ENCODE measurements around the gene RNU6-1. TPM values are rescaled to one million over a fixed set of nuclear protein-coding genes. Genes with fewer than 3 reads are reported as not detected.

RNU6-1 gene
- polyA plus RNA-seq, 1 experiment = not detected

DNA sequence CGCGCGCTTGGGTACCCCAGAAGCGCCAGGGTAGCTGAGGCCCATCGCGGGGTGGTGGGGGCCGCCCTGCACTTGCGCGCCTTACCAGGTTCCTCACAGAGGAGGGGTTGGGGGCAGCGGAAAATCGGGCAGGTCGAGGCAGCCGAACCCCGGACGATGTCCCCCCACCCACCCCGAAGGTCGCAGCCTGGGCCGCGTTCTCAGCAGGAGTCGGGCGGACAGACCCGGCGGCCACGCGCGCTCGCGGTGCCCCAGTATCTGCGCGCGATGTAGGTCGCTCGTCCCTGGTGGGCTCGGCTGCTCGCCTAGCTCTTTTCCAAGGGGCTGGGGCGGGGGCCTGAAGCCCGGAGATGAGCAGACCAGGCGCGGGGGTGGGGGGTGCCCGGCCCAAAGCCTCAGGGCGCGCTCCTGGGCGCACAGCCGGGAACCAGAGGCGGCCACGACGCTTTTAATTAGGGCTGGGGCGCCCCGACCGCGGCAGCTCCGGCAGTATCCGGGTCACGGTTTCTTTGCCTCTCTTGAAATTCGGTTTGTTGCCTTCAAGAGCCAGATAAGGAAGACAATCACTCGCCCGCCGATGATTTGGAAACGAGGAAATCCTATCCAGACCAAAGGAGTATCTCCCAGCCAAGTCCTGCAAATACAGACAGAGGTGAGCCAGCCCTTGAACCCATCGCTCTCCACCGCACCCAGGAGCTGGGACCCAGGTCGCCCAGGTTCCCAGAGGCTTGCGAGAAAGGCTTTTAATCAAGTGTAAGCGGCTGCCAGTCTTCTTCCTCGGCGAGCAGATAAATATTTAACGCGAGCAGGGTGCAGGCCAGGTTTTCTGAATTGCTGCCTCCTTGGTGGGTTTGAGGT is 10.0 kb downstream of the RNU6-1 start:
- Histone ChIP-seq H3K9me3 (ENCODE audit: control insufficient read depth, insufficient read depth, low read length) (peaks cover 13% of the 10 kb centered on the region; the same call in 1 of the 2 replicates), H3K27me3 (ENCODE audit: control insufficient read depth, insufficient read depth, low read length) (peaks cover 92% of the 10 kb centered on the region), H3K27ac (ENCODE audit: low read depth, low read length) (no peak overlapping the region), H3K4me3 (ENCODE audit: low read depth, low read length) (no peak overlapping the region)
- DNase-seq (ENCODE audit: low read depth, low spot score) = no peak
- CTCF ChIA-PET = interaction anchor here (2.2 kb wide), 1 partner anchor 373 kb away, joined by 7 read pairs; no protein-coding TSS in a partner anchor
- POLR2A ChIA-PET = no interaction called here
- TF ChIP-seq, protein P1, sequence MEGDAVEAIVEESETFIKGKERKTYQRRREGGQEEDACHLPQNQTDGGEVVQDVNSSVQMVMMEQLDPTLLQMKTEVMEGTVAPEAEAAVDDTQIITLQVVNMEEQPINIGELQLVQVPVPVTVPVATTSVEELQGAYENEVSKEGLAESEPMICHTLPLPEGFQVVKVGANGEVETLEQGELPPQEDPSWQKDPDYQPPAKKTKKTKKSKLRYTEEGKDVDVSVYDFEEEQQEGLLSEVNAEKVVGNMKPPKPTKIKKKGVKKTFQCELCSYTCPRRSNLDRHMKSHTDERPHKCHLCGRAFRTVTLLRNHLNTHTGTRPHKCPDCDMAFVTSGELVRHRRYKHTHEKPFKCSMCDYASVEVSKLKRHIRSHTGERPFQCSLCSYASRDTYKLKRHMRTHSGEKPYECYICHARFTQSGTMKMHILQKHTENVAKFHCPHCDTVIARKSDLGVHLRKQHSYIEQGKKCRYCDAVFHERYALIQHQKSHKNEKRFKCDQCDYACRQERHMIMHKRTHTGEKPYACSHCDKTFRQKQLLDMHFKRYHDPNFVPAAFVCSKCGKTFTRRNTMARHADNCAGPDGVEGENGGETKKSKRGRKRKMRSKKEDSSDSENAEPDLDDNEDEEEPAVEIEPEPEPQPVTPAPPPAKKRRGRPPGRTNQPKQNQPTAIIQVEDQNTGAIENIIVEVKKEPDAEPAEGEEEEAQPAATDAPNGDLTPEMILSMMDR (IDR thresholded peaks at IDR 0.05; ENCODE audit: low read depth, low read length) = no peak

DNA sequence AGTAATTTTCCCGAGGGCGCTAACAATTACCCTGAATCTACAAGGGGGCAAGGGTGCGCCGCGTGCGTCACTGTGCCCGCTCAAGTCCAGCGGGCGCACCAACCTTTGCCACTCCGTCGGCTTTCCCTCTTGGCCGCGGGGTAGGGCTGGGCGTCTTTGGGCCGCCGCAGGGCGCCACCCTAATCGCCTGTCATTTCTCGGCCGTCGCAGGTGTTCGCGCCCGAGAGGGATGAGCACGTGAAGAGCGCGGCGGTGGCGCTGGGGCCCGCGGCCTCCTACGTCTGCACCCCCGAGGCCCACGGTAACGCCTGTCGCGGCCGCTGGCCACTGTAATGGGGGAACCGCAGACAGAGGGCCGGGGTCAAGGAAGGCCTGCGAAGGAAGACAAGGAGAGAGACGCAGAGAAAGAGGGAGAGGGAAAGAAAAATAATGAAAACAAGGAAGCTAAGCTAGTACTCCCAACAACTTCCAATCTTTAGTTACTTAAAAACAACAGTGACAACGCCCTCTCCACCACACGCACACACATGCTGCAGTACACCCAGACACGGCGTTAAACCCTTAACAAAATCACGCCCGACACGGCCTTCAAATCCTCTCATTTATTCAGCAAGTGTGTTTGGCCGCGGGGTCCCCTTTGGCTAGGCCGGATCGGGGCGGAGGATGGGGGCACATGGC is 10.7 kb downstream of the RNU6-1 start:
- CTCF ChIA-PET = no interaction called here
- Histone ChIP-seq H3K27me3 (ENCODE audit: control insufficient read depth, insufficient read depth, low read length) (peaks cover 92% of the 10 kb centered on the region), H3K27ac (ENCODE audit: low read depth, low read length) (no peak overlapping the region), H3K9me3 (ENCODE audit: control insufficient read depth, insufficient read depth, low read length) (peaks cover 10% of the 10 kb centered on the region; the same call in 1 of the 2 replicates), H3K4me3 (ENCODE audit: low read depth, low read length) (no peak overlapping the region)
- POLR2A ChIA-PET = no interaction called here
- TF ChIP-seq, protein P1 (IDR thresholded peaks at IDR 0.05; ENCODE audit: low read depth, low read length) = no peak
- no peak for DNase-seq (ENCODE audit: low read depth, low spot score)

DNA sequence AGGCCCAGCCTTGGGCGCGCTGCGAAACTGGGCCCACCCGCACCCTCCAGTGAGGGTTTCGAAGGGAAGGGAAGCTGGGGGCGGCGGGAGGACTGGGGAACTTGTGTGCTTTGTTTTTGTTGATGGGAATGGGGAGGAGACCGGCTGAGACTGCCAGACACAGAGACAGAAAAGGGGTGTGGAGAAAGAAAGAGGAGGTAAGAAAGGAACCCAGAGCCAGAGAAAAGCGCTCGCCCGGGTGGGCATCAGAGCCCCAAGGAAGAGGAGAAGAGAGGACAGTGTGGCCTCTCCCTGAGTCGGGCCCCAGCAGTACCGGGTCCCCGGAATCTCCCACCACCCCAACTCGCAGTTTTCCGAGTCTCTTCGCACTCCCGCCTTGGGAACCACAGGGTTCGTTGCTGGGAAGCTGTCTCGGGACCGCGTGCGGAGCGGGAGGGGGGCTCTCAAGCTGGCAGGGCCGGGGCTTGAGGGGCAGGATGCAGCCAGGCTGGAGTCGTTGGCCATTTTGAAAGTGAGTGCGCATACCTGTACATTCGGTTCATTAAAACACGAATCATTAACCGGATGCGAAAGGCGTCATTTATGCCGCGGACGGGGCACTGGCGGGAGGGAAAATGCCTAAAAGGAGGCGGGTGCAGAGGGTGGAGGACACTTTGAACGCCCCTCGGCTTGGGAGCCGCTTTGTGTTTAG is 11.4 kb downstream of the RNU6-1 start:
- peaks cover 10% of the 10 kb centered on the region; the same call in 1 of the 2 replicates for H3K9me3 ChIP-seq (ENCODE audit: control insufficient read depth, insufficient read depth, low read length)
- ChIA-PET CTCF (no interaction called here), POLR2A (no interaction called here)
- H3K27ac ChIP-seq (ENCODE audit: low read depth, low read length) = no peak overlapping the region
- H3K4me3 ChIP-seq (ENCODE audit: low read depth, low read length) = no peak overlapping the region
- TF ChIP-seq, protein P1 (IDR thresholded peaks at IDR 0.05; ENCODE audit: low read depth, low read length) = no peak
- H3K27me3 ChIP-seq (ENCODE audit: control insufficient read depth, insufficient read depth, low read length) = peaks cover 92% of the 10 kb centered on the region
- no peak for DNase-seq (ENCODE audit: low read depth, low spot score)

DNA sequence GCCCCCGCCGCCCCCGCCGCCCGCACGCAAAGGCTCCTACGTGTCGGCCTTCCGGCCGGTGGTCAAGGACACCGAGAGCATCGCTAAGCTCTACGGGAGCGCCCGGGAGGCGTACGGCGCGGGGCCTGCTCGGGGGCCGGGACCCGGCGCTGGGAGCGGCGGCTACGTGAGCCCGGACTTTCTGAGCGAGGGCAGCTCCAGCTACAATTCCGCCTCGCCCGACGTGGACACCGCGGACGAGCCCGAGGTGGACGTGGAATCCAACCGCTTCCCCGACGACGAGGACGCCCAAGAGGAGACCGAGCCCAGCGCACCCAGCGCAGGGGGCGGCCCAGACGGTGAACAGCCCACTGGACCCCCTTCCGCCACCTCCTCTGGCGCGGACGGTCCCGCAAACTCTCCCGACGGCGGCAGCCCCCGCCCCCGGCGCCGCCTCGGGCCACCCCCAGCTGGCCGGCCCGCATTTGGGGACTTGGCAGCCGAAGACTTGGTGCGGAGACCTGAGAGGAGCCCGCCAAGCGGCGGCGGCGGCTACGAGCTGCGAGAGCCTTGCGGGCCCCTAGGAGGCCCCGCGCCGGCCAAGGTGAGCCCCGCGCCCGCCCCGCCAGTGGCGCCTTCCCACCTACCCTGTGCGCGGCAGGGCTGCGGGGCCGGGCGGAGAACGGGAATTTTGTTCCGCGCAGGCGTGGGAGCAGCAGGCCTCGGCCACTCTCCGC is 12.1 kb downstream of the RNU6-1 start:
- Histone ChIP-seq H3K27me3 (ENCODE audit: control insufficient read depth, insufficient read depth, low read length) (peaks cover 87% of the 10 kb centered on the region), H3K9me3 (ENCODE audit: control insufficient read depth, insufficient read depth, low read length) (peaks cover 11% of the 10 kb centered on the region; the same call in 1 of the 2 replicates), H3K4me3 (ENCODE audit: low read depth, low read length) (no peak overlapping the region), H3K27ac (ENCODE audit: low read depth, low read length) (no peak overlapping the region)
- DNase-seq (ENCODE audit: low read depth, low spot score) = no peak
- CTCF ChIA-PET = no interaction called here
- TF ChIP-seq, protein P1 (IDR thresholded peaks at IDR 0.05; ENCODE audit: low read depth, low read length) = no peak
- POLR2A ChIA-PET = interaction anchor here (0.7 kb wide), 1 partner anchor 91 kb away, joined by 5 read pairs; no protein-coding TSS in a partner anchor

Data from AG04450 (cell line).